ENCODE measurements around the gene ZNHIT3.
"Not testable (repeated sequence)": the region's sequence is repeated elsewhere in the genome, so short reads cannot be mapped to it uniquely, and the experiment has no call there.

ZNHIT3 gene

DNA sequence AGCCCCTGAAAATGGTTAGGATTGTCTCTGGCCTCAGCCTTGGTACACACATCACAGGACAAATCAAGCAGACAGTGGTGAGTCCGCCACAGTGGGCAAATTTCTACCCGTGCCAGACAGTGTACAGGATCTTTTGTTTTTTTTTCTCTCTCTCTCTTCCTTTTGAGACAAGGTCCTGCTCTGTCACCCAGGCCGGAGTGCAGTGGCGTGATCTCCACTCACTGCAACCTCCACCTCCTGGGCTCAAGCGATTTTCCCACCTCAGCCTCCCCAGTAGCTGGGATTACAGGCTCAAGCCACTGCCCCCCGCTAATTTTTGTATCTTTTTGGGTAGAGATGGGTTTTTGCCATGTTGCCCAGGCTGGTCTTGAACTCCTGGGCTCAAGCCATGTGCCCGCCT is 2.5 kb upstream of the ZNHIT3 start:
- DNase-seq (ENCODE audit: low read depth) = not testable (repeated sequence)

- DNase-seq (ENCODE audit: low read depth) = no peak
These were observed 1.5 kb upstream of the ZNHIT3 start for GRCh38 chr17:36485027-36485426.

GRCh38 chr17:36485805-36486203 is 677 bp upstream of the ZNHIT3 start:
- DNase-seq (ENCODE audit: low read depth) = no peak

GRCh38 chr17:36493956-36494355 is 7.5 kb downstream of the ZNHIT3 start:
- DNase-seq (ENCODE audit: low read depth) = no peak

DNA sequence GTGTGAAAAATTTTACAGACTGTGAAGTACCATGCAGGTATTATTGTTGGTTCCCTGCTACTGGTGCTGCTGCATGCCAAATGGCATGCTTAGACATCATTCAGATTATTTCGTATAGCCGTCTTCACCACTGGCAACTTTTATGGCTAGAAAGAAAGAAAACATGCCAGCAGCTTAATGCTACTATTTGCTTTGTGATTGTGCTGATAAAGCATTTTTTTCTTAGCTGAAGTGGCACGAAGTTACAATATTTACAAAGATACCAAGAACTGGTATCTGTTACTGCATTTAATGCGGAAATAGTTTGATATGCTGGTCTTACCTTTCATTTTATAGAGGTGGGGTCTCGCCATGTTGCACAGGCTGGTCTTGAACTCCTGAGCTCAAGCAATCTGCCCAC is 8.2 kb downstream of the ZNHIT3 start:
- DNase-seq (ENCODE audit: low read depth) = no peak

GRCh38 chr17:36495076-36495578 is 8.6 kb downstream of the ZNHIT3 start:
- no peak for DNase-seq (ENCODE audit: low read depth)

- DNase-seq (ENCODE audit: low read depth) = no peak
These were observed 9.7 kb downstream of the ZNHIT3 start for GRCh38 chr17:36496018-36496789.

- no peak for DNase-seq (ENCODE audit: low read depth)
These were observed 11.7 kb downstream of the ZNHIT3 start for GRCh38 chr17:36498155-36498554.

DNA sequence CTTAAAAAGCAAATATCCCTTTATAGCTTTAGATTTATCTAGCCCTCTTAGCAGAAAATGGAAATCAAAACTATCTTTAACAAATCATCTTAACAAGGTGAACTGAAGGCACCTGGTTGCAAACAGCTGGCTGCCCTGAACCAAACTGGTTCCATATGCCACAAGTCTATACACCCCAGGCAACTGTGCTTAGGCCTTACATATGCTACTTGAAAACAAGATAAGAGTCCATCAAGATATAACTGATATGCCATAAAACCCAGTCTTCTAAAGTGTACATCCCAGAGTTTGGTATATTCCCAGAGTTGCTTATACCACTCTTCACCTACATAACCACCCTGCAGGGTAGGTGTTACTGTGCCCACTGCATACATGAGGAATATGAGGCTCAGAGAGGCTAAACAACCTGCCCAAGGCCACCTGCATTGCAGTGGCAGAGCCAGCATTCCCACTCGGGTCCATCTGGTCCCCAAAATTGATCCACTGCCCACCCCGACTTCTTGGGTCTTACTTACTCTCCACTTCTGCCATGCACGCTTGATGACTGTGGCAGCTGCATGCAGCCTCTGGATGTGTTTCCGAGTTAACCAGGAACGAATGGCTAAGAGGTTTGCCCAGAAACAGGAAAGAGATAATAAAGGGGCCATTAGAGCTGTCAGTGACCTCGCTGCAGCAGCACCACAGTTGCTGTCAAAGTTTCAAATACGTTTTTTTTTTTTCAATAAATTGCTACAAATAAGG is 12.2 kb downstream of the ZNHIT3 start:
- no peak for DNase-seq (ENCODE audit: low read depth)

DNA sequence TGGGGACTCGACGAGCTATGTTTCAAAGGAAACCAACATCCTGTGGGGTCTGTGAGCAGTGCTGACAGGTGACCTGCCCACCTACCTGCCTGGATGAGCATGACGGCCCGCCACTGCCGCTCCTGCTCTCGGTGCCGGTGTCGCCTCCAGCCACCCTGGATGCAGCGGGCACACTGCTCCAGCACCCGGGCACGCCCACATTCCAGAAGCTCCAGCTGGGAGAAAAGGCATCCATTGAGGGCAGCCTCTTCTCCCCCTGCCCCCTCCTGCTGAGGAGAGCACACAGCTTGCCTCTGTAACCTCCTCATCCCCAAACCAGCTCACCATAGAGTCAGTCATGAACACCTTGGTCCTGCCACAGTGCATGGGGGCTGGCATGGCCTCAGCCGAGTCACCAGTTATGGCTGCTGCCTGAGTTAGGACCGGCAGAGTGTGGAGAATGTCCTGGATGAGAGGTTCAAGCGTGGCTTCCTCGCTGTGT is 14.3 kb downstream of the ZNHIT3 start:
- DNase-seq (ENCODE audit: low read depth) = no peak

GRCh38 chr17:36501351-36501750 is 14.9 kb downstream of the ZNHIT3 start:
- DNase-seq (ENCODE audit: low read depth) = no peak

GRCh38 chr17:36501963-36502362 is 15.5 kb downstream of the ZNHIT3 start:
- DNase-seq (ENCODE audit: low read depth) = no peak

DNA sequence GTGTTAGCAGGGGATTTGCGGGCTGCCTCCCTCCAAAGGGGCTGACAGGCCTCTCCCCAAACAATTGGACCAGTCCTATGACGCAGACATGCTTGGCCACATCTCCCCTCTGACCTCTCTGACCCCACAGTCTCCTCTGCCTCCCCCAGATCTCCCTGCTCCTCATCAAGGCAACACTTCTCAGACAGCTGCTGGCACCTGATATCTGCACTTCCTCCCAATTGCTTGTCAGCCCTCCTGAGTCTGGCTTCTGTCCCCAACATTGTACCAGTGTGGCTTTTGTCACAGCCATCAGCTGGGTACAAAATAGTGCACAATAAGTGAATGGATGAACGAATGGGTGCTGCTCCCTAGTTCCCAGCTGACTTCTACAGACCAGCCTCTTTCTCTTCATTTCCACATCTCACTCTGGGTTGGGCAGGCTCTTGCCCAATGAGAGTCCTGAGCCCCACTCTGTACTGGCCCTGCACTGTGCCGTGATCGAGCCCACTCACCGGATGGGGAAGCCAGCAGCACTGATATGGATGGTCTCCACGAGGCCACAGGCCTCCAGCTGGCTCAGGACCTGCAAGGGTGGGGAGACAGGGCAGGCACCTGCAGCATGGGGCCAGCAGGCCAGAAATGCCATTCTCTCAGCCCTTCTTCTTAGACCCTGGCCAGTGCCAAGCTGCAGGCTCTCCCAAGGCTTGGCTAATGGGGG is 17.1 kb downstream of the ZNHIT3 start:
- DNase-seq (ENCODE audit: low read depth) = no peak

DNA sequence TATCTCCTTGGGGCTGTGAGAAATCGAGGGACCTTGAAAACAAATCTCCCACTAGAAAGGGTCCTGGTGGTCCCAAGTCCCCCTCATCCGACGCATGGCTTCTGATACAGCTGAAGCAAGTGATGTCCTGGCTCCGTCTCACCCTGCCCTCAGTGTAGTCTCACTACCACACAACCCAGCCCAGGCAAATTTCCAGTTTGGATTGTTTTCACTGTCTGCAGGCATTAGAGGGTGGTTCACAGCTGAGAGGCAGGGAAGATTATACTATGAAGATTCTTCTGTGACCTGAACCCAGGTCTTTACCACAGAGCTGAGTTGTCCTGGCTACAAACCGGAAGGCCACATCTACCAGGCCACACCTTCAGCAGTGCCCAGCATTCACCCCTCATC is 17.7 kb downstream of the ZNHIT3 start:
- DNase-seq (ENCODE audit: low read depth) = no peak

GRCh38 chr17:36505171-36505570 is 18.7 kb downstream of the ZNHIT3 start:
- DNase-seq (ENCODE audit: low read depth) = no peak

- no peak for DNase-seq (ENCODE audit: low read depth)
These were observed 19.9 kb downstream of the ZNHIT3 start for GRCh38 chr17:36506249-36506826.

GRCh38 chr17:36506831-36507230 is 20.4 kb downstream of the ZNHIT3 start:
- DNase-seq (ENCODE audit: low read depth) = no peak

- no peak for DNase-seq (ENCODE audit: low read depth)
These were observed 20.8 kb downstream of the ZNHIT3 start for GRCh38 chr17:36507266-36507665.

GRCh38 chr17:36508439-36508838 is 22.0 kb downstream of the ZNHIT3 start:
- DNase-seq (ENCODE audit: low read depth) = not testable (repeated sequence)

- DNase-seq (ENCODE audit: low read depth) = no peak
These were observed 22.9 kb downstream of the ZNHIT3 start for GRCh38 chr17:36509272-36509985.

DNA sequence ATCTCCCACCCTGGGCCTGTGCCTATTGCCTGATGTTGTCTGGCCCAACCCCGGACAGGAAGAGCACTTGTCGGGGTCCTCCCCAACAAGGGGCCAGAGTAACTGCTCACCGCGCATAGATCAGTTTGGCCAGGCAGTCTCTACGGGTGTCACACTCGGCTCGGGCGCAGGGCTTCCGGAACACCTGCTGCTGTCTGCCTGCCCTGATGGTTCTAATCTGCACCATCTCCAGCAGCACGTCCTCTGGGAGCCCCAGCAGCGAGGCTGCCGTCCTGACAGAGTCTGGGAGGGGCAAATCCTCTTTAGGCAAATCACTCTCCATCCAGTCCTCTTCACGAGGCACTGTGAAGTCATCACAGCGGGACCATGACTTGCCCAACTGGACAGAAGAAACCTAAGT is 24.2 kb downstream of the ZNHIT3 start:
- no peak for DNase-seq (ENCODE audit: low read depth)

- no peak for DNase-seq (ENCODE audit: low read depth)
These were observed 24.7 kb downstream of the ZNHIT3 start for GRCh38 chr17:36511216-36511615.

All from stimulated activated CD8-positive, alpha-beta memory T cell treated with anti-CD3 and anti-CD28 coated beads, Interleukin-12 subunit alpha, Interleukin-12 subunit beta, amount 100 ng/mL, for 1 hour (primary cell).